CD4-positive, alpha-beta T cell (primary cell): ENCODE data around the gene COL11A1. TPM values are rescaled to one million over a fixed set of nuclear protein-coding genes. Genes with fewer than 3 reads are reported as not detected.
"Not testable (repeated sequence)": the region's sequence is repeated elsewhere in the genome, so short reads cannot be mapped to it uniquely, and the experiment has no call there.

ENCODE experiments used
- ATAC-seq: fragments of 200-7000 bp; cut with Tn5 transposase; one replicate; pipeline ENCODE4 v1.10.0; 2022; ENCODE audit warnings: mild to moderate bottlenecking; ENCODE audit not compliant: poor library complexity
- CTCF ChIA-PET: fragments of 350-600 bp; sonication (Branson Sonifier 250); formaldehyde crosslinking; loops from one replicate; lab custom pipeline; 2021; ENCODE audit warnings: antibody characterized with exemption, inconsistent platforms; lab: Charles Lee
- POLR2A ChIA-PET: fragments of 350-600 bp; sonication (Branson Sonifier 250); formaldehyde crosslinking; loops from one replicate; lab custom pipeline; 2021; ENCODE audit warnings: antibody characterized with exemption, inconsistent platforms; lab: Charles Lee
- DNase-seq, 14 experiments: peaks; one replicate each; pipeline ENCODE4 v3.0.0-alpha.2; 2013 to 2020; ENCODE audit warnings: mixed read lengths in 2 of 14
- H3K27ac ChIP-seq, 2 donors: one replicate each; pipeline versions ENCODE4 v1.5.1 to v1.7.0; 2013; ENCODE audit warnings: low read length in 2 of 2, low read depth in 1 of 2, mild to moderate bottlenecking in 1 of 2
- H3K27me3 ChIP-seq, 2 experiments: 1 replicate in 1 of 2; 2 replicates in 1 of 2; pipeline versions ENCODE4 v1.6.1 to v1.7.0; 2013; ENCODE audit warnings: low read length in 2 of 2, control low read depth in 1 of 2, mild to moderate bottlenecking in 1 of 2, moderate library complexity in 1 of 2; ENCODE audit not compliant: insufficient read depth in 2 of 2, control insufficient read depth in 1 of 2
- H3K36me3 ChIP-seq: one replicate; pipeline ENCODE4 v1.6.1; 2013; ENCODE audit warnings: low read length, control low read depth; ENCODE audit not compliant: insufficient read depth
- H3K4me1 ChIP-seq: one replicate; pipeline ENCODE4 v1.6.1; 2013; ENCODE audit warnings: low read length, control low read depth; ENCODE audit not compliant: insufficient read depth
- H3K4me3 ChIP-seq: one replicate; pipeline ENCODE4 v1.5.1; 2013; ENCODE audit warnings: mild to moderate bottlenecking, low read length, moderate library complexity
- H3K9me3 ChIP-seq, 2 experiments: 1 replicate in 1 of 2; 2 replicates in 1 of 2; pipeline versions ENCODE4 v1.6.1 to v1.7.0; 2013; ENCODE audit warnings: low read length in 2 of 2, mild to moderate bottlenecking in 2 of 2, control low read depth in 1 of 2, moderate library complexity in 1 of 2; ENCODE audit not compliant: control insufficient read depth in 1 of 2, insufficient read depth in 1 of 2
- H3K27ac Mint-ChIP-seq: one replicate; pipeline ENCODE4 v1.8.0; 2020; ENCODE audit warnings: mixed read lengths
- H3K27me3 Mint-ChIP-seq: one replicate; pipeline ENCODE4 v1.8.0; 2021; ENCODE audit warnings: mixed read lengths
- H3K36me3 Mint-ChIP-seq: one replicate; pipeline ENCODE4 v1.8.0; 2021; ENCODE audit warnings: low read depth, mixed read lengths
- H3K4me1 Mint-ChIP-seq: one replicate; pipeline ENCODE4 v1.8.0; 2021; ENCODE audit warnings: low read depth, mixed read lengths
- H3K4me3 Mint-ChIP-seq: one replicate; pipeline ENCODE4 v1.8.0; 2020; ENCODE audit warnings: mild to moderate bottlenecking, mixed read lengths
- H3K9me3 Mint-ChIP-seq: one replicate; pipeline ENCODE4 v1.8.0; 2020; ENCODE audit warnings: mixed read lengths
- intact Hi-C, 2 experiments: fragments of 100-400 bp; cut with DNase I in 1 of 2; cut with micrococcal nuclease in 1 of 2; formaldehyde crosslinking; loops; one replicate each; pipeline versions ENCODE4 v1.15.1 to v1.9.0; 2023 to 2025; cut with DNase I, micrococcal nuclease
- total RNA-seq, 174 experiments: library from RNA in 2 of 174; stranded (reverse) in 2 of 174; gene quantifications; one replicate each; pipeline ENCODE4 v1.2.3 and lab custom pipeline; 2021 to 2026
- TF ChIP-seq, protein P1 (sequence below): fragments of 200-600 bp; IDR thresholded peaks from one replicate; pipeline ENCODE4 v1.8.0; 2022; ENCODE audit warnings: antibody characterized with exemption, mild to moderate bottlenecking

COL11A1 gene
- total RNA-seq, 2 experiments from 2014 or later: not detected

- POLR2A ChIA-PET: no interaction called here
- TF ChIP-seq, protein P1, sequence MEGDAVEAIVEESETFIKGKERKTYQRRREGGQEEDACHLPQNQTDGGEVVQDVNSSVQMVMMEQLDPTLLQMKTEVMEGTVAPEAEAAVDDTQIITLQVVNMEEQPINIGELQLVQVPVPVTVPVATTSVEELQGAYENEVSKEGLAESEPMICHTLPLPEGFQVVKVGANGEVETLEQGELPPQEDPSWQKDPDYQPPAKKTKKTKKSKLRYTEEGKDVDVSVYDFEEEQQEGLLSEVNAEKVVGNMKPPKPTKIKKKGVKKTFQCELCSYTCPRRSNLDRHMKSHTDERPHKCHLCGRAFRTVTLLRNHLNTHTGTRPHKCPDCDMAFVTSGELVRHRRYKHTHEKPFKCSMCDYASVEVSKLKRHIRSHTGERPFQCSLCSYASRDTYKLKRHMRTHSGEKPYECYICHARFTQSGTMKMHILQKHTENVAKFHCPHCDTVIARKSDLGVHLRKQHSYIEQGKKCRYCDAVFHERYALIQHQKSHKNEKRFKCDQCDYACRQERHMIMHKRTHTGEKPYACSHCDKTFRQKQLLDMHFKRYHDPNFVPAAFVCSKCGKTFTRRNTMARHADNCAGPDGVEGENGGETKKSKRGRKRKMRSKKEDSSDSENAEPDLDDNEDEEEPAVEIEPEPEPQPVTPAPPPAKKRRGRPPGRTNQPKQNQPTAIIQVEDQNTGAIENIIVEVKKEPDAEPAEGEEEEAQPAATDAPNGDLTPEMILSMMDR: no peak
- Histone ChIP-seq H3K4me3 (no peak overlapping the region), H3K36me3 (no peaks in the 10 kb centered on the region), H3K4me1 (no peaks in the 10 kb centered on the region), H3K27ac (no peak overlapping the region), H3K9me3 (peaks cover 0 to 3% of the 10 kb centered on the region in 2 experiments), H3K27me3 (no peaks in the 10 kb centered on the region)
- Mint-ChIP-seq H3K9me3 (peaks cover 2% of the 10 kb centered on the region), H3K27ac (no peak overlapping the region), H3K4me3 (no peak overlapping the region), H3K36me3 (no peaks in the 10 kb centered on the region), H3K4me1 (no peaks in the 10 kb centered on the region), H3K27me3 (no peaks in the 10 kb centered on the region)
- no peak for DNase-seq
- CTCF ChIA-PET: no interaction called here
- intact Hi-C loops: no loop called here
- ATAC-seq: no peak
Measured at GRCh38 chr1:103129796-103130195, 21.5 kb upstream of the COL11A1 start.

GRCh38 chr1:103129255-103129654 is 20.9 kb upstream of the COL11A1 start:
- no peak overlapping the region for H3K27ac ChIP-seq
- H3K27ac Mint-ChIP-seq: no peak overlapping the region
- peaks cover 0 to 3% of the 10 kb centered on the region in 2 experiments for H3K9me3 ChIP-seq
- ATAC-seq (no peak), DNase-seq (no peak)
- H3K4me3 Mint-ChIP-seq: no peak overlapping the region
- no peaks in the 10 kb centered on the region for H3K36me3 ChIP-seq
- intact Hi-C loops: no loop called here
- H3K27me3 Mint-ChIP-seq: no peaks in the 10 kb centered on the region
- H3K36me3 Mint-ChIP-seq: no peaks in the 10 kb centered on the region
- H3K27me3 ChIP-seq: no peaks in the 10 kb centered on the region
- POLR2A ChIA-PET: no interaction called here
- CTCF ChIA-PET: no interaction called here
- no peak overlapping the region for H3K4me3 ChIP-seq
- H3K4me1 ChIP-seq: no peaks in the 10 kb centered on the region
- no peaks in the 10 kb centered on the region for H3K4me1 Mint-ChIP-seq
- TF ChIP-seq, protein P1: no peak
- no peaks in the 10 kb centered on the region for H3K9me3 Mint-ChIP-seq

DNA sequence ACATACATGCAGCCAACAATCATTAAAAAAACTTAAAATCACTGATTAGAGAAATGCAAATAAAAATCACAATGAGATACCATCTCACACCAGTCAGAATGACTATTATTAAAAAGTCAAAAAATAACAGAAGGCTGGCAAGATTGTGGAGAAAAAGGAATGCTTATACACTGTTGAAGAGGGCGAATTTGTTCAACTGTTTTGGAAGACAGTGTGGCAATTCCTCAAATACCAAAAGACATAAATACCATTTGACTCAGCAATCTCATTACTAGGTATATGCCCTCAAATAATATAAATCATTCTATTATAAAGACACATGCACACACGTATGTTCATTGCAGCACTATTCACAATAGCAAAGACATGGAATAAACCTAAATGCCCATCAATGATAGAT is 19.9 kb upstream of the COL11A1 start:
- H3K36me3 ChIP-seq, intact Hi-C loops, ATAC-seq, H3K27ac ChIP-seq, H3K4me1 Mint-ChIP-seq, H3K4me1 ChIP-seq, DNase-seq, H3K27me3 ChIP-seq, H3K9me3 Mint-ChIP-seq, H3K27ac Mint-ChIP-seq, H3K9me3 ChIP-seq, CTCF ChIA-PET, H3K36me3 Mint-ChIP-seq, POLR2A ChIA-PET, H3K4me3 ChIP-seq, H3K4me3 Mint-ChIP-seq, H3K27me3 Mint-ChIP-seq: not testable (repeated sequence)

- no peak overlapping the region for H3K27ac Mint-ChIP-seq
- CTCF ChIA-PET: no interaction called here
- no peak for ATAC-seq
- H3K36me3 Mint-ChIP-seq: no peaks in the 10 kb centered on the region
- no peak for DNase-seq
- H3K4me1 ChIP-seq: no peaks in the 10 kb centered on the region
- H3K4me1 Mint-ChIP-seq: no peaks in the 10 kb centered on the region
- intact Hi-C loops: no loop called here
- no peaks in the 10 kb centered on the region for H3K27me3 ChIP-seq
- POLR2A ChIA-PET: no interaction called here
- H3K27me3 Mint-ChIP-seq: no peaks in the 10 kb centered on the region
- H3K9me3 ChIP-seq: peaks cover 0 to 3% of the 10 kb centered on the region in 2 experiments
- H3K27ac ChIP-seq: no peak overlapping the region
- TF ChIP-seq, protein P1: no peak
- H3K4me3 Mint-ChIP-seq: no peak overlapping the region
- H3K36me3 ChIP-seq: no peaks in the 10 kb centered on the region
- H3K4me3 ChIP-seq: no peak overlapping the region
- H3K9me3 Mint-ChIP-seq: no peaks in the 10 kb centered on the region
Measured at GRCh38 chr1:103125219-103125618, 16.9 kb upstream of the COL11A1 start.
